ENCODE results near the gene MELK.
"Not testable (repeated sequence)": the region's sequence is repeated elsewhere in the genome, so short reads cannot be mapped to it uniquely, and the experiment has no call there.

Gene MELK

GRCh38 chr9:36572515-36573418 is at the start of gene MELK:
MELK (plus strand) TSS chr9:36572895; CDS start chr9:36581682, 8,787 bp downstream.
- no peak for TF ChIP-seq CTCF (IDR thresholded peaks at IDR 0.05; ENCODE audit: borderline replicate concordance, insufficient read depth, low read depth, low read length)
- peak within 1 kb of the TSS; percentile 68 for H3K4me3 ChIP-seq (ENCODE audit: low read depth, low read length)

GRCh38 chr9:36530224-36530623 is 42.5 kb upstream of the MELK start:
- no peak overlapping the region for H3K4me3 ChIP-seq (ENCODE audit: low read depth, low read length)

GRCh38 chr9:36532353-36532752 is 40.3 kb upstream of the MELK start:
- no peak for TF ChIP-seq CTCF (IDR thresholded peaks at IDR 0.05; ENCODE audit: borderline replicate concordance, insufficient read depth, low read depth, low read length)
- no peak overlapping the region for H3K4me3 ChIP-seq (ENCODE audit: low read depth, low read length)

More at GRCh38 chr9:36530224-36530623, 42.5 kb upstream of the MELK start:
- TF ChIP-seq CTCF (IDR thresholded peaks at IDR 0.05; ENCODE audit: borderline replicate concordance, insufficient read depth, low read depth, low read length): no peak

- not testable (repeated sequence) for H3K4me3 ChIP-seq (ENCODE audit: low read depth, low read length)
Measured at GRCh38 chr9:36533726-36534125, 39.0 kb upstream of the MELK start.

- H3K4me3 ChIP-seq (ENCODE audit: low read depth, low read length): no peak overlapping the region
- no peak for TF ChIP-seq CTCF (IDR thresholded peaks at IDR 0.05; ENCODE audit: borderline replicate concordance, insufficient read depth, low read depth, low read length)
Measured at GRCh38 chr9:36535107-36535506, 37.6 kb upstream of the MELK start.

GRCh38 chr9:36537861-36538260 is 34.8 kb upstream of the MELK start:
- TF ChIP-seq CTCF (IDR thresholded peaks at IDR 0.05; ENCODE audit: borderline replicate concordance, insufficient read depth, low read depth, low read length): no peak
- H3K4me3 ChIP-seq (ENCODE audit: low read depth, low read length): no peak overlapping the region

GRCh38 chr9:36542355-36542754 is 30.3 kb upstream of the MELK start:
- H3K4me3 ChIP-seq (ENCODE audit: low read depth, low read length): no peak overlapping the region
- no peak for TF ChIP-seq CTCF (IDR thresholded peaks at IDR 0.05; ENCODE audit: borderline replicate concordance, insufficient read depth, low read depth, low read length)

All from GM12875 (cell line).